ENCODE measurements around the gene FBLN2.

- no peak for TF ChIP-seq CTCF (IDR thresholded peaks at IDR 0.05)
- no peak for TF ChIP-seq POLR2AphosphoS5 (IDR thresholded peaks at IDR 0.05)
These were observed 9.7 kb downstream of the FBLN2 start for GRCh38 chr3:13558651-13559050.
